ENCODE measurements around the gene PTK7.

Gene PTK7

GRCh38 chr6:43170417-43170930 is 94.4 kb downstream of the PTK7 start:
- peaks cover 34% of the 10 kb centered on the region for H3K79me2 ChIP-seq (ENCODE audit: insufficient read depth, low read length)
- H2AFZ ChIP-seq (ENCODE audit: low read length): peak overlapping the region; percentile 82
- no peaks in the 10 kb centered on the region for H3K9me3 ChIP-seq (ENCODE audit: insufficient read depth, low read depth, low read length)
- no peaks in the 10 kb centered on the region for H3K27me3 ChIP-seq (ENCODE audit: insufficient read depth, low read length, poor library complexity, severe bottlenecking)
- H3K4me2 ChIP-seq (ENCODE audit: low read depth, low read length, poor library complexity, severe bottlenecking): peak overlapping the region; percentile 87
- TF ChIP-seq EZH2phosphoT487 (IDR thresholded peaks at IDR 0.05; ENCODE audit: borderline replicate concordance): no peak
- TF ChIP-seq, protein P1, sequence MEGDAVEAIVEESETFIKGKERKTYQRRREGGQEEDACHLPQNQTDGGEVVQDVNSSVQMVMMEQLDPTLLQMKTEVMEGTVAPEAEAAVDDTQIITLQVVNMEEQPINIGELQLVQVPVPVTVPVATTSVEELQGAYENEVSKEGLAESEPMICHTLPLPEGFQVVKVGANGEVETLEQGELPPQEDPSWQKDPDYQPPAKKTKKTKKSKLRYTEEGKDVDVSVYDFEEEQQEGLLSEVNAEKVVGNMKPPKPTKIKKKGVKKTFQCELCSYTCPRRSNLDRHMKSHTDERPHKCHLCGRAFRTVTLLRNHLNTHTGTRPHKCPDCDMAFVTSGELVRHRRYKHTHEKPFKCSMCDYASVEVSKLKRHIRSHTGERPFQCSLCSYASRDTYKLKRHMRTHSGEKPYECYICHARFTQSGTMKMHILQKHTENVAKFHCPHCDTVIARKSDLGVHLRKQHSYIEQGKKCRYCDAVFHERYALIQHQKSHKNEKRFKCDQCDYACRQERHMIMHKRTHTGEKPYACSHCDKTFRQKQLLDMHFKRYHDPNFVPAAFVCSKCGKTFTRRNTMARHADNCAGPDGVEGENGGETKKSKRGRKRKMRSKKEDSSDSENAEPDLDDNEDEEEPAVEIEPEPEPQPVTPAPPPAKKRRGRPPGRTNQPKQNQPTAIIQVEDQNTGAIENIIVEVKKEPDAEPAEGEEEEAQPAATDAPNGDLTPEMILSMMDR (conservative IDR thresholded peaks at IDR 0.05; ENCODE audit: low read length): no peak
- H3K4me1 ChIP-seq (ENCODE audit: insufficient read depth, low read length, poor library complexity, severe bottlenecking): peaks cover 31% of the 10 kb centered on the region
- H3K9ac ChIP-seq (ENCODE audit: low read depth, low read length, poor library complexity, severe bottlenecking): peak overlapping the region; percentile 85
- peaks cover 6% of the 10 kb centered on the region; the same call in 1 of the 2 replicates for H3K36me3 ChIP-seq (ENCODE audit: insufficient read depth, low read length)
- H4K20me1 ChIP-seq (ENCODE audit: insufficient read depth, low read length, poor library complexity, severe bottlenecking): peaks cover 31% of the 10 kb centered on the region
- no peaks in the 10 kb centered on the region for H3K9me2 ChIP-seq (replicated peaks; ENCODE audit: low read depth, low read length)
- peaks cover 4% of the 10 kb centered on the region; the same call in 1 of the 2 replicates for H3F3A ChIP-seq (ENCODE audit: low read depth)
- peak overlapping the region; percentile 84 for H3K4me3 ChIP-seq (ENCODE audit: low read length, poor library complexity, severe bottlenecking)

DNA sequence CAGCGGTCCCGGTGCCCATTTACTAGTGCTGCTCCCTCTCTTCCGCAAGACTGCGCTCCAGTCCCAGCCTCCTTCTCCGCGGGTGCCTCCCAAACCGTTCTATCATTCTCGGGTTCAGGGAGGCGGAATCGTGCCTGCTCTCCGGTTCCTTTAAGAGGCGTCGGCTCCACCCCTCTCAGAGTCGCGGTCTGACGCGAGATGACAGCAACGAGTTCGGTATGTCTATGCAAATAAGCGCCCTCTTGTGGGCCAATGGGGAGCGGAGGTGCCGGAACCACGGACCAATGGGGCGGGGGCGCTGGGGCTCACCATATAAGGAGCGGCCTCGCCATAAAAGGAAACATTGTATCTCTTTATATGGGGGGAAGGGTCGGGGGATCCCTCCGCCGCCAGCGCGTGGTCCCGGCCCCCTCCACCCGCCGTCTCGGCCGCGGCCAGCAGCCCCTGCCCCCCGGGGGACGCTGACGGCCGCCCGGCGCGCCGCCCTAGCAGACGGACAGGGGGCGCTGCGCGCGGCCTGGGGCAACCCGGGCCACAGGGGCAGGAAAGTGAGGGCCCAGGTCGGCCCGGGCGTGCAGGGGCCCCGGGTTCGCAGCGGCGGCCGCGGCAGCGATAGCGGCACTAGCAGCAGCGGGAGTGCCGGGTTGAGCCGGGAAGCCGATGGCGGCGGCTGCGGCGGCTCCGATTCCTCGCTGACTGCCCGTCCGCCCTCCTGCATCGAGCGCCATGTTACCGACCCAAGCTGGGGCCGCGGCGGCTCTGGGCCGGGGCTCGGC is 95.0 kb downstream of the PTK7 start, which contains the start of gene SRF:
TSS of gene SRF (plus strand) at position 339 of the 776 bp plus-strand sequence. CDS start at position 727, 388 bp downstream.
- no peaks in the 10 kb centered on the region for H3K27me3 ChIP-seq (ENCODE audit: insufficient read depth, low read length, poor library complexity, severe bottlenecking)
- peak within 1 kb of the TSS; percentile 82 for H2AFZ ChIP-seq (ENCODE audit: low read length)
- peaks cover 37% of the 10 kb centered on the region for H4K20me1 ChIP-seq (ENCODE audit: insufficient read depth, low read length, poor library complexity, severe bottlenecking)
- H3K9me3 ChIP-seq (ENCODE audit: insufficient read depth, low read depth, low read length): no peaks in the 10 kb centered on the region
- peaks cover 4% of the 10 kb centered on the region; the same call in 1 of the 2 replicates for H3F3A ChIP-seq (ENCODE audit: low read depth)
- H3K79me2 ChIP-seq (ENCODE audit: insufficient read depth, low read length): peaks cover 41% of the 10 kb centered on the region
- TF ChIP-seq, protein P1 (conservative IDR thresholded peaks at IDR 0.05; ENCODE audit: low read length): peak; percentile 58
- no peak for TF ChIP-seq EZH2phosphoT487 (IDR thresholded peaks at IDR 0.05; ENCODE audit: borderline replicate concordance)
- peak within 1 kb of the TSS; percentile 92 for H3K4me2 ChIP-seq (ENCODE audit: low read depth, low read length, poor library complexity, severe bottlenecking)
- H3K4me1 ChIP-seq (ENCODE audit: insufficient read depth, low read length, poor library complexity, severe bottlenecking): peaks cover 37% of the 10 kb centered on the region
- H3K4me3 ChIP-seq (ENCODE audit: low read length, poor library complexity, severe bottlenecking): peak within 1 kb of the TSS; percentile 84
- peaks cover 13% of the 10 kb centered on the region; the same call in 1 of the 2 replicates for H3K36me3 ChIP-seq (ENCODE audit: insufficient read depth, low read length)
- H3K9me2 ChIP-seq (replicated peaks; ENCODE audit: low read depth, low read length): no peaks in the 10 kb centered on the region
- H3K9ac ChIP-seq (ENCODE audit: low read depth, low read length, poor library complexity, severe bottlenecking): peak within 1 kb of the TSS; percentile 93

DNA sequence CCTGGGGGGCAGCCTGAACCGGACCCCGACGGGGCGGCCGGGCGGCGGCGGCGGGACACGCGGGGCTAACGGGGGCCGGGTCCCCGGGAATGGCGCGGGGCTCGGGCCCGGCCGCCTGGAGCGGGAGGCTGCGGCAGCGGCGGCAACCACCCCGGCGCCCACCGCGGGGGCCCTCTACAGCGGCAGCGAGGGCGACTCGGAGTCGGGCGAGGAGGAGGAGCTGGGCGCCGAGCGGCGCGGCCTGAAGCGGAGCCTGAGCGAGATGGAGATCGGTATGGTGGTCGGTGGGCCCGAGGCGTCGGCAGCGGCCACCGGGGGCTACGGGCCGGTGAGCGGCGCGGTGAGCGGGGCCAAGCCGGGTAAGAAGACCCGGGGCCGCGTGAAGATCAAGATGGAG is 95.6 kb downstream of the PTK7 start:
- Histone ChIP-seq H3K79me2 (ENCODE audit: insufficient read depth, low read length) (peaks cover 47% of the 10 kb centered on the region), H4K20me1 (ENCODE audit: insufficient read depth, low read length, poor library complexity, severe bottlenecking) (peaks cover 40% of the 10 kb centered on the region), H3K4me3 (ENCODE audit: low read length, poor library complexity, severe bottlenecking) (peak overlapping the region; percentile 84), H3F3A (ENCODE audit: low read depth) (peaks cover 4% of the 10 kb centered on the region; the same call in 1 of the 2 replicates), H3K4me1 (ENCODE audit: insufficient read depth, low read length, poor library complexity, severe bottlenecking) (peaks cover 39% of the 10 kb centered on the region), H3K4me2 (ENCODE audit: low read depth, low read length, poor library complexity, severe bottlenecking) (peak overlapping the region; percentile 92), H3K9me3 (ENCODE audit: insufficient read depth, low read depth, low read length) (no peaks in the 10 kb centered on the region), H2AFZ (ENCODE audit: low read length) (peak overlapping the region; percentile 11; the same call in 1 of the 2 replicates), H3K9ac (ENCODE audit: low read depth, low read length, poor library complexity, severe bottlenecking) (peak overlapping the region; percentile 93), H3K27me3 (ENCODE audit: insufficient read depth, low read length, poor library complexity, severe bottlenecking) (no peaks in the 10 kb centered on the region), H3K36me3 (ENCODE audit: insufficient read depth, low read length) (peaks cover 18% of the 10 kb centered on the region; the same call in 1 of the 2 replicates), H3K9me2 (replicated peaks; ENCODE audit: low read depth, low read length) (no peaks in the 10 kb centered on the region)
- no peak for TF ChIP-seq EZH2phosphoT487 (IDR thresholded peaks at IDR 0.05; ENCODE audit: borderline replicate concordance)
- TF ChIP-seq, protein P1 (conservative IDR thresholded peaks at IDR 0.05; ENCODE audit: low read length): no peak
